SJSA1 (cell line): Measurements from ENCODE around the gene HK1. TPM values are rescaled to one million over a fixed set of nuclear protein-coding genes. Genes with fewer than 3 reads are reported as not detected.

Experiments
- DNase-seq, 2 experiments: peaks; one replicate each; pipeline ENCODE4 v3.0.0-alpha.2; 2015 to 2020; ENCODE audit warnings: low spot score in 2 of 2, low read depth in 1 of 2
- H3K27ac ChIP-seq: fragments of 250-450 bp; sonication (Bioruptor Pico); 2 replicates; pipeline ENCODE4 v1.5.1; 2020; ENCODE audit warnings: mild to moderate bottlenecking, moderate library complexity
- H3K27me3 ChIP-seq: fragments of 250-450 bp; sonication (Bioruptor Pico); replicated peaks from 2 replicates; pipeline ENCODE4 v1.5.1; 2020; ENCODE audit warnings: mild to moderate bottlenecking, moderate library complexity
- H3K36me3 ChIP-seq: fragments of 250-450 bp; sonication (Bioruptor Pico); 2 replicates; pipeline ENCODE4 v1.5.1; 2020; ENCODE audit warnings: mild to moderate bottlenecking
- H3K4me1 ChIP-seq: fragments of 250-450 bp; sonication (Bioruptor Pico); replicated peaks from 2 replicates; pipeline ENCODE4 v1.6.1; 2021; ENCODE audit warnings: mild to moderate bottlenecking
- H3K4me3 ChIP-seq: fragments of 250-450 bp; sonication (Bioruptor Pico); 2 replicates; pipeline ENCODE4 v1.5.1; 2020; ENCODE audit warnings: mild to moderate bottlenecking
- H3K9me3 ChIP-seq: fragments of 250-450 bp; sonication (Bioruptor Pico); replicated peaks from 2 replicates; pipeline ENCODE4 v1.5.1; 2020; ENCODE audit warnings: mild to moderate bottlenecking
- total RNA-seq: library from RNA; depleted of rRNA; stranded (reverse); fragments of >200 nt; shearing (Covaris generic); gene quantifications from 2 replicates; pipeline ENCODE4 v1.2.3, GENCODE V29; 2014

HK1 gene
- total RNA-seq, 1 experiment from 2014 or later = 53.1 TPM

DNA sequence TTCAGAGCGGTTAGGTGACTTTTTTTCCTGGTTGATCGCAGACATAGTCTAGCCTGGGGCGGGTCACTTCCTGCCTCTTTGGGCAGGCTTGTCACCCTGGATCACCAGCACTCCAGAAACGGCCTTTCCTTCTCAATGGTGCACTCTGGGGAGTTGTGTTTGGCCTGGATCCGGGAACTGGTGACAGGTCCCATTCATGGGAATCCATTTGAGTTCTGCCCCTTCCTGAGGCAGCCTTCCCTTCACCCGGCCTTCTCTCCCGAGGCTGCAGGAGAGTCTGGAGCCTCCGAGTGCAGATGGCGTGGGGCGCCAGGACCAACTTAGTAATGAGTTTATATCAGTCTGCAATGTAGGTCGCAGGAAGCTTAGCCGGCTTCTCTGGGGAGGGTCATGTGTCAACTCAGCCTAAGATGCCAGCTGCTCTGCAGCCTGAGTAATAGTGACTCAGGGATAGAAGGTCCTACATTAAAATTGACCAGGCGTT is 84.2 kb downstream of the HK1 start:
- Histone ChIP-seq H3K36me3 (peaks cover 60% of the 10 kb centered on the region), H3K4me3 (no peak overlapping the region), H3K9me3 (no peaks in the 10 kb centered on the region), H3K27me3 (no peaks in the 10 kb centered on the region), H3K4me1 (peaks cover 32% of the 10 kb centered on the region), H3K27ac (no peak overlapping the region)
- no peak for DNase-seq

DNA sequence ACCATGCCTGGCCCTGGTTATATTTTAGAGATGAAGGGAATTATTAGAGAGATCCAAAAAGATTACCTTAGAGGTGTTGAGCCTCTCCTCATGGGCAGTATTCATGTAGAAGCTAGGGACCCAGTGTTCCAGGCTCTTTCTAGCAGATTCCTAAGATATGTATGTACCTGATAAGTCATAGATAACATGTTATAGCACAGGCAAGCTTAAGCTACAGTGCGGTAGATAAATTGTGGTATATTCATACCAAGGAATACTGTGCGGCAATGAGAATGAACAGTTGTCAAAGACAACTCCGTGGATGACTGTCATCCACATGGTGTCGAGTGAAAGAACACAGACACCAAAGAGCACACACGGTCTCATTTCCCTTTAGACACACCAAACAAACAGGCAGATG is 85.4 kb downstream of the HK1 start:
- peaks cover 70% of the 10 kb centered on the region for H3K36me3 ChIP-seq
- H3K4me1 ChIP-seq = peaks cover 28% of the 10 kb centered on the region
- no peaks in the 10 kb centered on the region for H3K9me3 ChIP-seq
- DNase-seq = no peak
- no peaks in the 10 kb centered on the region for H3K27me3 ChIP-seq
- no peak overlapping the region for H3K4me3 ChIP-seq
- H3K27ac ChIP-seq = no peak overlapping the region

DNA sequence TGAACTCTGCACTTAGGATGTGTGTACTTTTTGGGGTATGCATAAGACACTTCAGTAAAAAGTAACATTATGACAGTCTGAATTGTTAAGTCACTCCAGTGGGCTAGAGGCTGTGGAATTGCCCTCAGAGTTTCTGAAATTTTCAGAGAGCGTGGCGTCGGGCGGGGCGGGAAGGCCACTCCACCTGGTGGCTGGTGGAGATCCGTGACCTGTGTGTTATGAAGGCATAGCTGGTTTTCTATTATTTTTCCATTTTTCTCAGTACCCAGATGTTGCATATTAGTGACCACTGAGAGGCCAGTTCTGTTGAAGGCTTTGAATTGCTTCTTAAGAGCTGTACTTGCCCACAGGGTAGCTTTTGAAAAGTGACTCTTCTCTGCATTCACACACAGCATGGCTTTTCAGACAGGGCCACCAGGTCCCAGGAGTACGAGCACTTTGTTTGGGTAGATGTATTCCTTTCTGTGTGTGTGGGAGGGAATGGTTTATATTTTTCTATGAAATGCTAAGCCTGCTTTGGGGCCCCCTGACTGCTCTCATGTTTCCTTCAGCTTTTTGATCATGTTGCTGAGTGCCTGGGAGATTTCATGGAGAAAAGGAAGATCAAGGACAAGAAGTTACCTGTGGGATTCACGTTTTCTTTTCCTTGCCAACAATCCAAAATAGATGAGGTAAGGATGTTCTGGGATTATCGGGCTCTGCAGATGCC is 86.1 kb downstream of the HK1 start:
- H3K9me3 ChIP-seq = no peaks in the 10 kb centered on the region
- H3K27me3 ChIP-seq = no peaks in the 10 kb centered on the region
- H3K36me3 ChIP-seq = peaks cover 78% of the 10 kb centered on the region
- no peak overlapping the region for H3K4me3 ChIP-seq
- H3K4me1 ChIP-seq = peaks cover 28% of the 10 kb centered on the region
- no peak overlapping the region for H3K27ac ChIP-seq
- no peak for DNase-seq

DNA sequence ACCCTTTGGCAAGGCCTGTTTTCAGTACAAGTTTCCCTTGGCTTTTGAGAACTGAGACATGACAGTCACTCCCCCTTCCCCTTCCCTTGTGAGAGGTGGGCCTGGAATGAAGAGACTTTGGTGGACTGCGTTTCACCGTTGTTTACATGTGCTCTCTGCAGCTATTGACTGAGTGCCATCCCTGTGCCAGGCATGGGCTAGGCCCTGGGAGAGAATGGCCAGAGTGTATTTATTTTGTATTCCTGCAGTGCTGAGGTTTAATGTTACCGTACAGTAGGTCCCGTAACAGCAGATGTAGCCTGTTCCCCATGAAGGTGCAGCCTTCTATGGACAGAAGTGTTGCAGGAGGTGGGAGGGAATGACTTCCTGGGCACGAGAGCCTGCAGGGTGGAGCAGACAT is 88.4 kb downstream of the HK1 start:
- Histone ChIP-seq H3K27me3 (no peaks in the 10 kb centered on the region), H3K27ac (no peak overlapping the region), H3K4me1 (peaks cover 12% of the 10 kb centered on the region), H3K9me3 (no peaks in the 10 kb centered on the region), H3K4me3 (no peak overlapping the region), H3K36me3 (peaks cover 82% of the 10 kb centered on the region)
- DNase-seq = no peak

DNA sequence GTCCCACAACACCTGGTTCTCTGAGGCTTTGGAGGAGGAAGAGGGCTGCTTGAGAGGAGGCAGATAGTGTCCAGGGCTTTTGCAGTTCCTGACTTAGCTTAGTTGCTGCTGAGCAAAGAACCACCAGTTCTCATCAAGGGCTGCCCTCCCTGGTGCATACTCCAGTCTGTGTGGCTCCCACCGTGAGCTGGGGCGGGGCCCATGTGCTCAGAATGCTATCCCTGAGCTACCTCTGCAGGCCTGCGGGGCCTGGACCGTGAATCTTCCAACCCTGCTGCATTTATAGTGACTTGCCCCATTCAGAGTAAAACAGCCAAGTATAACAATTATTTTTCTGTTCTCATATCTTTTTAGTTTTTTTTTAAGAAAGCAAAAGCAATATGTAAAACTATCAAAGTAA is 89.2 kb downstream of the HK1 start:
- Histone ChIP-seq H3K36me3 (peaks cover 84% of the 10 kb centered on the region), H3K4me3 (no peak overlapping the region), H3K27ac (no peak overlapping the region), H3K9me3 (no peaks in the 10 kb centered on the region), H3K4me1 (peaks cover 7% of the 10 kb centered on the region), H3K27me3 (no peaks in the 10 kb centered on the region)
- no peak for DNase-seq

DNA sequence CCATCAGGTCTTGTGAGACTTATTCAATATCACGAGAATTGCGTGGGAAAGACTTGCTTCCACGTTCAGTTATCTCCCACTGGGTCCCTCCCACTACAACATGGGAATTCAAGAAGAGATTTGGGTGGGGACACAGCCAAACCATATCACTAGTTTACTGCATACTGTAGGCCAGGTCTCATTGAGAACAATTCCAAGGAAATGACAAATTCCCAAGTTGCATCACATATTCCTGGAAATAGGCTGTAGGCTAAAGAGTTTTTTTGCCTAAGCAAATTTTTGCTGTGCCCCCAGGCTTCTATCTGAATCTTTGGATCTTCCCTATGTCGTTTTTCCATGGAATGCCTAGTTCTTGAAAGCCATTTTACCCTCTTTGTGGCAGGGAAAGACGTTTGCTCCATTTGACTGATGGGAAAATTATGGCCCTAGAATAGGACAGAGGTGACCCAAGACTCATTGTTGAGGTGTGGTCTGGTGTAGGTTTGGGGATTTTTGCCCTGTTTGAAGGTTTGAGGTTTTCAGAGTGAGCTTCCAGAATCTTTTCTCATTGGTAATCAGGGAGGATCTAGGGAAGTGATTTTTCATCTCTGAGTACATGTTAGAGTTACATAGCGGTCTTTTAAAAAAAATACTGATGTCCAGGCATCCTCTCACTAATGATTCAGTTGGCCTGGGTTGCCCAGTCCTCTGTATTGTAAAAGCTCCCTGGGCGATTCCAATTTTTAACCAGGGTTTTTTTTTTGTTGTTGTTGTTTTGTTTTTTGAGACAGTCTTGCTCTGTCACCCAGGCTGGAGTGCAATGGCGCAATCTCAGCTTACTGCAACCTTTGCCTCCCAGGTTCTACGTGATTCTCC is 94.1 kb downstream of the HK1 start:
- H3K27me3 ChIP-seq = no peaks in the 10 kb centered on the region
- peaks cover 65% of the 10 kb centered on the region for H3K36me3 ChIP-seq
- no peaks in the 10 kb centered on the region for H3K9me3 ChIP-seq
- no peak overlapping the region for H3K27ac ChIP-seq
- DNase-seq = no peak
- peaks cover 12% of the 10 kb centered on the region for H3K4me1 ChIP-seq
- H3K4me3 ChIP-seq = no peak overlapping the region

DNA sequence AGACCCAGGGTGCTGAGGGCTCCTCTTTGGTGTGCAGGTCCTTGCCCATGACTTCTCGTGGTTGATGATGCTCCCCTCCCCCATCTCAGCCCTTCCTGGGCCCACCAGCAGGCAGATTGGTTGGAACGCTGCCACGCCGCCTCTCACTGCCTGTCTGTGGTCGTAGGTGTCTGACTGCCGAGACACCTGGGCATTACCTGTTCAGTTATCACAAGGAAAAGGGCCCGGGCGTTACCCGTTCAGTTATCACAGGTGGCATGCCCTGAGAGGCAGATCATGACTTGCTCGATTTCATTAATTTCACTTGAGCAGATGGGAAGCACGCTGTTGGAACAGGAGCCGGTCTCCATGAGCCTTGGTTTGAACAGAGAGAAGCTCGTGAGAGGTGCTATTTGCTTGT is 95.9 kb downstream of the HK1 start:
- no peak overlapping the region for H3K4me3 ChIP-seq
- peaks cover 57% of the 10 kb centered on the region for H3K36me3 ChIP-seq
- no peaks in the 10 kb centered on the region for H3K27me3 ChIP-seq
- DNase-seq = no peak
- H3K9me3 ChIP-seq = no peaks in the 10 kb centered on the region
- peaks cover 12% of the 10 kb centered on the region for H3K4me1 ChIP-seq
- H3K27ac ChIP-seq = no peak overlapping the region

DNA sequence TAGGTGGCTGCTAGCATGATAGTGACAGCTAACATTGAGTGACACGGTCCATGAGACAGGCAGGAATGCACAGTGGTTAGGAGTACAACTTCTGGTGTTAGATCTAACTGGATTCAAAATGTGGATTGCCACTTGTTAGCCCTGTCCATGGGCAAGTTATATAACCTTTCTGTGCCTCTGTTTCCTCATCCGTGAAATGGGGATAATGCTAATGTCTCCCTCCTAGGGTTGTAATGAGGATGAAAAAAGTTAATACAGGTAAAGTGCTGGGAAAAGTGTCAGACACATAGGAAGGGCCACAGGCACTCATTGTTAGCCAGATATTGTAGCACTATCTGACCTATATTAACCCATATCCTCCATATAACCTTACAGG is 96.6 kb downstream of the HK1 start:
- peaks cover 57% of the 10 kb centered on the region for H3K36me3 ChIP-seq
- no peak overlapping the region for H3K4me3 ChIP-seq
- H3K9me3 ChIP-seq = no peaks in the 10 kb centered on the region
- DNase-seq = no peak
- H3K27ac ChIP-seq = no peak overlapping the region
- peaks cover 12% of the 10 kb centered on the region for H3K4me1 ChIP-seq
- no peaks in the 10 kb centered on the region for H3K27me3 ChIP-seq

DNA sequence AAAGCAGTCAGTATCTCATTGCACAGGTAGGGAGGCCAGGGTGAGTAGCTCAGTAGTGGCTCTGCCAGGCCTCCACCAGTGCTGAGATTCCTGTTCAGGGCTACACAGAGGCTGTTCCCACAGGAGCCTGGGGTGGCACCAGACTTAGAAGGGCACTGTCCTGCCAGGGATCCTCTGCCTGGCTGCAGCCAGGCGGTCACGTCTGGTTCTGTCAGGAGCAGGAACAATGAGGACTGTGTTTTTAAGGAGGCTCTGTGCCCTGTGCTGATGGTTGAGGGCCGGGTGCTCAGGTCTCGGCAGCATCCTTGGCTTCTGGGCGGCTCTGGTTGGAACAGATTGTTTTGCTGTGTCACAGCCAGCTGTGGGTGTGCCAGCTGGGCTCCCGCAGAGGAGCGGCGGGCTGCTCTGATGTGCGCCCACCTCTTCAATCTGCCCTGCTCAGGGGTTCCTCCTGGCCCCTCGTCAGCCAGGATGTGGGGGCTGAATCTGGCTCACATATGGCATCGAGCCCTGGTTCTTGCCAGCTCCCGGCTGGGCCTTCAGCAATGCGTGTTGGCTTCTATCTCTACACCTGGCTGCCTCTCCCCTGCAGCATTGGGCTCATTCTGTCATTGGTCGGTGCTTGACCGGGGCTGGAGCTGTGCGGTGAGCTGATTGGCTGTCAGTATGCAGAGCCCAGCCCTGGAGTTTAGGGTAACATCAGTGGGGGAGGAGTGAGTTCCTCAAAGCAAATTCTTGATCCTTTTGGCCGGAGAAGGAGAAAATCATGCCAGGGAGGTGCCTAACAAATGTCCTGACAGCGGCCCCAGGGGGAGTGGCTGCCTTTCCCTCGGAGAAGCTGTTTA is 97.2 kb downstream of the HK1 start:
- Histone ChIP-seq H3K9me3 (no peaks in the 10 kb centered on the region), H3K27ac (no peak overlapping the region)
- DNase-seq = peak; percentile 46 to 59

DNA sequence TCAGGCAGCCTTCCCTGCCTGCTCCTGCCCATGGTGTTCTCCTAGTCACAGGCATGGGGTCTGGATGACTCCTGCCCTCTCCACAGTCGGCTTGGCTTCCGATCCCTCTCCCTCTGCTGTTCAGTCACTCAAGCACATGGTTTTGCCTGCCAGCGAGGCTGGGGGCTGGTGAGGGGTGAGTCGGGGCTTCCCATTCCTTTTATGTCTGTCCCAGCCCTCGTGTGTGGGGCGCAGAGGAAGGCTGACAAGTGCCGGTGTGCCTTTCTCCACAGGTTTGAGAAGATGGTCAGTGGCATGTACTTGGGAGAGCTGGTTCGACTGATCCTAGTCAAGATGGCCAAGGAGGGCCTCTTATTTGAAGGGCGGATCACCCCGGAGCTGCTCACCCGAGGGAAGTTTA is 98.4 kb downstream of the HK1 start:
- DNase-seq = no peak
- H3K4me3 ChIP-seq = no peak overlapping the region
- H3K4me1 ChIP-seq = peaks cover 13% of the 10 kb centered on the region
- H3K9me3 ChIP-seq = no peaks in the 10 kb centered on the region
- peaks cover 52% of the 10 kb centered on the region for H3K36me3 ChIP-seq
- H3K27ac ChIP-seq = no peak overlapping the region
- H3K27me3 ChIP-seq = no peaks in the 10 kb centered on the region

More for the DNA sequence above, 97.2 kb downstream of the HK1 start:
- Histone ChIP-seq H3K4me1 (peaks cover 12% of the 10 kb centered on the region), H3K4me3 (no peak overlapping the region), H3K27me3 (no peaks in the 10 kb centered on the region), H3K36me3 (peaks cover 56% of the 10 kb centered on the region)

DNA sequence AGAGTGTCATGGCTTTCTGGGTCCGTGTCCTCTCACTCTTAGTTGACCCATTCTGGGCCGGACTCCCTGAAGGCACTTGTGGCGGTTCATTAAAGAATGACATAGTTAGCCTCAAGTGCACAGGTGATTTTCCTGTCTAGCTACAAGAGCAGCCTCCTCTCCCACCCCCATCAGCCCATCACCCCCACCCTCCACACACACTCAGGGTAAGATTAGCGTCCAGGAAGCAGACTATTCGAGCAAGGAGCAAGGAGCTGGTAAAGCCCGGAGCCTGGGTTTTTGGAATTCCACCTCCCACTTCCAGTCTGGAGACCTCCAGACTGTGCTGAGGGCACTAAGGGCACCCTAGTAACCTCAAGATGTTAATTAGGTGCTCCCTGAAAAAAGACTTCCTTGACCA is 98.9 kb downstream of the HK1 start:
- Histone ChIP-seq H3K27me3 (no peaks in the 10 kb centered on the region), H3K4me3 (no peak overlapping the region), H3K36me3 (peaks cover 48% of the 10 kb centered on the region), H3K27ac (no peak overlapping the region), H3K9me3 (no peaks in the 10 kb centered on the region), H3K4me1 (peaks cover 19% of the 10 kb centered on the region)
- no peak for DNase-seq

DNA sequence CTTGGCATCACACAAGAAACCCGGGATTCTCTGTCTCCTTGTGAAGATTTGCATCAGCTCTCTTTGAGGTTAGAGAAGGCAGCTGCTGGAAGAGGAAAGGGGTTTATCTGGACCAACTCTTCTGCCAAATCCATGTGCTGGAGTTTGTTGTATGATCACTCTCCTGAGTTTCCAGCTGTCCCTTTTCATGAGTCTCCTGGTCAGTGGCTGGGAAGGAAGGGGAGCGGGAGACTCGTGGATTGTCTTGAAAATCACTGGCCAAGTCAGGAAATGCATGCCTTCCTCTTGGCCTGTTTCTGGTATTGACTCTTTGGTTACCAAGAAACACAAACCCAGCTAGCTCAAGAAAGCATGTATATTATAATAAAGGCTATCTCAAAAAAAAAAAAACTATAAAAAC is 99.6 kb downstream of the HK1 start:
- no peak for DNase-seq
- H3K27ac ChIP-seq = no peak overlapping the region
- H3K4me3 ChIP-seq = no peak overlapping the region

DNA sequence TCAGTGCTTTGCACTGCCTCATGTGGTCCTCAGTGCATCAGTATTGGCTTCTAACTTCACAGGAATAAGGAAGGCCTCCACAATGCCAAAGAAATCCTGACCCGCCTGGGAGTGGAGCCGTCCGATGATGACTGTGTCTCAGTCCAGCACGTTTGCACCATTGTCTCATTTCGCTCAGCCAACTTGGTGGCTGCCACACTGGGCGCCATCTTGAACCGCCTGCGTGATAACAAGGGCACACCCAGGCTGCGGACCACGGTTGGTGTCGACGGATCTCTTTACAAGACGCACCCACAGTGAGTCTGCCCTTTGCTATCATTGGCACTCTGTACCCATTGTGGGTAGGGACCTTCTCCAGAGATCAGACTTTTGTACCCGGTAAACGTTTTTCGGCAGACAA is 101.5 kb downstream of the HK1 start:
- Histone ChIP-seq H3K27ac (no peak overlapping the region), H3K27me3 (no peaks in the 10 kb centered on the region), H3K36me3 (peaks cover 49% of the 10 kb centered on the region), H3K4me1 (peaks cover 39% of the 10 kb centered on the region), H3K4me3 (no peak overlapping the region), H3K9me3 (no peaks in the 10 kb centered on the region)
- DNase-seq = no peak

More for the DNA sequence above, 99.6 kb downstream of the HK1 start:
- Histone ChIP-seq H3K36me3 (peaks cover 46% of the 10 kb centered on the region), H3K27me3 (no peaks in the 10 kb centered on the region), H3K9me3 (no peaks in the 10 kb centered on the region), H3K4me1 (peaks cover 26% of the 10 kb centered on the region)
